ENCODE results near the gene FBN3.
"Not testable (repeated sequence)": the region's sequence is repeated elsewhere in the genome, so short reads cannot be mapped to it uniquely, and the experiment has no call there.

Gene FBN3

GRCh38 chr19:8115805-8116396 is 33.5 kb downstream of the FBN3 start:
- no peak for DNase-seq

- DNase-seq: no peak
These were observed 36.4 kb downstream of the FBN3 start for GRCh38 chr19:8113017-8113416.

GRCh38 chr19:8111376-8111775 is 38.0 kb downstream of the FBN3 start:
- DNase-seq: no peak

- no peak for DNase-seq
These were observed 38.5 kb downstream of the FBN3 start for GRCh38 chr19:8110931-8111330.

GRCh38 chr19:8109890-8110662 is 39.3 kb downstream of the FBN3 start:
- no peak for DNase-seq

GRCh38 chr19:8109455-8109854 is 39.9 kb downstream of the FBN3 start:
- no peak for DNase-seq

- no peak for DNase-seq
These were observed 40.6 kb downstream of the FBN3 start for GRCh38 chr19:8108560-8109445.

GRCh38 chr19:8107301-8107903 is 42.0 kb downstream of the FBN3 start:
- no peak for DNase-seq

GRCh38 chr19:8105471-8105870 is 43.9 kb downstream of the FBN3 start:
- DNase-seq: no peak

GRCh38 chr19:8101910-8102309 is 47.5 kb downstream of the FBN3 start:
- DNase-seq: not testable (repeated sequence)

GRCh38 chr19:8101311-8101710 is 48.1 kb downstream of the FBN3 start:
- no peak for DNase-seq

- DNase-seq: no peak
These were observed 51.5 kb downstream of the FBN3 start for GRCh38 chr19:8097681-8098567.

- DNase-seq: no peak
These were observed 52.2 kb downstream of the FBN3 start for GRCh38 chr19:8097198-8097597.

- DNase-seq: no peak
These were observed 53.3 kb downstream of the FBN3 start for GRCh38 chr19:8096071-8096470.

GRCh38 chr19:8095354-8095886 is 54.0 kb downstream of the FBN3 start:
- DNase-seq: no peak

GRCh38 chr19:8094336-8094735 is 55.1 kb downstream of the FBN3 start:
- DNase-seq: no peak

- DNase-seq: no peak
These were observed 55.7 kb downstream of the FBN3 start for GRCh38 chr19:8093740-8094139.

GRCh38 chr19:8090950-8091349 is 58.4 kb downstream of the FBN3 start:
- no peak for DNase-seq

GRCh38 chr19:8089664-8090601 is 59.5 kb downstream of the FBN3 start:
- no peak for DNase-seq

GRCh38 chr19:8088752-8089663 is 60.4 kb downstream of the FBN3 start:
- no peak for DNase-seq
